HL-60 (cell line): Measurements from ENCODE around the gene TGM5.

Experiments
- DNase-seq, 2 experiments: peaks; one replicate each; pipeline ENCODE4 v3.0.0-alpha.2; 2010 to 2020; ENCODE audit warnings: low read depth in 1 of 2, low spot score in 1 of 2
- H3K27ac ChIP-seq: fragments of 250-450 bp; sonication (Bioruptor Pico); replicated peaks from 2 replicates; pipeline ENCODE4 v1.5.1; 2020; ENCODE audit warnings: mild to moderate bottlenecking, moderate library complexity
- H3K27me3 ChIP-seq: fragments of 250-450 bp; sonication (Bioruptor Pico); 2 replicates; pipeline ENCODE4 v1.5.1; 2021; ENCODE audit warnings: mild to moderate bottlenecking, moderate library complexity; ENCODE audit not compliant: insufficient read depth, poor library complexity, severe bottlenecking
- H3K4me3 ChIP-seq: replicated peaks from 2 replicates; pipeline ENCODE4 v1.5.1; 2011; ENCODE audit warnings: mild to moderate bottlenecking, control low read depth, low read length; ENCODE audit not compliant: insufficient read depth
- CTCF ChIP-seq: IDR thresholded peaks from one replicate; pipeline ENCODE4 v1.5.1; 2011; ENCODE audit warnings: low read length, control low read depth, inconsistent platforms; ENCODE audit not compliant: insufficient read depth
- GABPA ChIP-seq: IDR thresholded peaks from 2 replicates; pipeline ENCODE4 v1.6.1; 2012; ENCODE audit warnings: low read depth
- POLR2AphosphoS5 ChIP-seq: IDR thresholded peaks from 2 replicates; pipeline ENCODE4 v1.6.1; 2012; ENCODE audit warnings: low read depth
- SPI1 ChIP-seq: IDR thresholded peaks from 2 replicates; pipeline ENCODE4 v1.6.1; 2012; ENCODE audit warnings: low read depth, mild to moderate bottlenecking, borderline replicate concordance
- TF ChIP-seq, protein P1 (sequence below): IDR thresholded peaks from 2 replicates; pipeline ENCODE4 v1.6.1; 2012; ENCODE audit warnings: low read depth; ENCODE audit not compliant: insufficient replicate concordance

TGM5 gene

DNA sequence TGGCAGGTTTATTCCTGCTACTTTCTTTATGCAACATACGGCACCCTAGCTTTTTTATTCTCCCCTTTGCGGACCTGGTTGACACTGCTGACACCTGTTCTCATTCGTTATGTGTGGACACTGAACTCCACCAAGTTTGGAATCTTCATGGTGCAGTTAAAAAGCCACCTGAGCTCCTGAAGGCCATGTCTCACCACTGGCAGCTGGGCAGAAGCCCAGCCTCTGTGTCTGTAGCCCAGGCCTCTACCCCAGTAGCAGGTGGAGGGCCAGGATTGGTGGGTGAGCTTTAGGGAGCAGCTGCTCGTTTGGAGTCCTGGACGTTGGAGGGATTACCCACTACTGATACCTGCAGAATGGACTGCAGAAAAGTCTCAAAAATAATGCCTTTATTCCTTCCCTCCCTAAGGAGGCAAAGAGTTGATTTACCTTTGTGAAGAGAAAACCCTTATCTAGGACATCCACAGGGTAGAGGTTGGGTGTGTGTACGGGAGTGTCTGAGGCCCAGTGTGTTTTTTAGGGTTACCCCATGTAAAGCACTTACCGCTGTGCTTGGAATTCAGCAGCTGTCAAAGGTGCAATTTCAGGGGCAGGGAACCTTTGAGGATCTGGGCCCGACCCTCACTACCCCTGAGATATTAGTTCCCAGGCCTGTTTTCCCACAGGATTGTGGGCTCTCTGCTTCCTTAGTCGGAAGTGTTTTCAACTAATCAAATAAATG is 82.2 kb downstream of the TGM5 start:
- no peak overlapping the region for H3K4me3 ChIP-seq
- no peak overlapping the region; the same call in 1 of the 2 replicates for H3K27ac ChIP-seq
- no peak for DNase-seq

GRCh38 chr15:43183270-43183669 is 83.5 kb downstream of the TGM5 start:
- DNase-seq: no peak

More for the DNA sequence above, 82.2 kb downstream of the TGM5 start:
- TF ChIP-seq, protein P1, sequence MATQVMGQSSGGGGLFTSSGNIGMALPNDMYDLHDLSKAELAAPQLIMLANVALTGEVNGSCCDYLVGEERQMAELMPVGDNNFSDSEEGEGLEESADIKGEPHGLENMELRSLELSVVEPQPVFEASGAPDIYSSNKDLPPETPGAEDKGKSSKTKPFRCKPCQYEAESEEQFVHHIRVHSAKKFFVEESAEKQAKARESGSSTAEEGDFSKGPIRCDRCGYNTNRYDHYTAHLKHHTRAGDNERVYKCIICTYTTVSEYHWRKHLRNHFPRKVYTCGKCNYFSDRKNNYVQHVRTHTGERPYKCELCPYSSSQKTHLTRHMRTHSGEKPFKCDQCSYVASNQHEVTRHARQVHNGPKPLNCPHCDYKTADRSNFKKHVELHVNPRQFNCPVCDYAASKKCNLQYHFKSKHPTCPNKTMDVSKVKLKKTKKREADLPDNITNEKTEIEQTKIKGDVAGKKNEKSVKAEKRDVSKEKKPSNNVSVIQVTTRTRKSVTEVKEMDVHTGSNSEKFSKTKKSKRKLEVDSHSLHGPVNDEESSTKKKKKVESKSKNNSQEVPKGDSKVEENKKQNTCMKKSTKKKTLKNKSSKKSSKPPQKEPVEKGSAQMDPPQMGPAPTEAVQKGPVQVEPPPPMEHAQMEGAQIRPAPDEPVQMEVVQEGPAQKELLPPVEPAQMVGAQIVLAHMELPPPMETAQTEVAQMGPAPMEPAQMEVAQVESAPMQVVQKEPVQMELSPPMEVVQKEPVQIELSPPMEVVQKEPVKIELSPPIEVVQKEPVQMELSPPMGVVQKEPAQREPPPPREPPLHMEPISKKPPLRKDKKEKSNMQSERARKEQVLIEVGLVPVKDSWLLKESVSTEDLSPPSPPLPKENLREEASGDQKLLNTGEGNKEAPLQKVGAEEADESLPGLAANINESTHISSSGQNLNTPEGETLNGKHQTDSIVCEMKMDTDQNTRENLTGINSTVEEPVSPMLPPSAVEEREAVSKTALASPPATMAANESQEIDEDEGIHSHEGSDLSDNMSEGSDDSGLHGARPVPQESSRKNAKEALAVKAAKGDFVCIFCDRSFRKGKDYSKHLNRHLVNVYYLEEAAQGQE: no peak
- TF ChIP-seq GABPA (no peak), SPI1 (no peak), CTCF (no peak), POLR2AphosphoS5 (no peak)
- no peaks in the 10 kb centered on the region for H3K27me3 ChIP-seq

More at GRCh38 chr15:43183270-43183669, 83.5 kb downstream of the TGM5 start:
- no peak overlapping the region for H3K4me3 ChIP-seq
- no peak for TF ChIP-seq GABPA
- peak; percentile 47; the same call in 1 of the 2 replicates for TF ChIP-seq SPI1
- no peak for TF ChIP-seq CTCF
- H3K27me3 ChIP-seq: no peaks in the 10 kb centered on the region
- H3K27ac ChIP-seq: no peak overlapping the region
